ENCODE results near the gene LY6G6F. TPM values are rescaled to one million over a fixed set of nuclear protein-coding genes. Genes with fewer than 3 reads are reported as not detected.
A peak's percentile ranks its signal among the peaks of the same experiment; 100 is the strongest.

Gene LY6G6F
- total and polyA plus RNA-seq, 4 donors, result not detected

DNA sequence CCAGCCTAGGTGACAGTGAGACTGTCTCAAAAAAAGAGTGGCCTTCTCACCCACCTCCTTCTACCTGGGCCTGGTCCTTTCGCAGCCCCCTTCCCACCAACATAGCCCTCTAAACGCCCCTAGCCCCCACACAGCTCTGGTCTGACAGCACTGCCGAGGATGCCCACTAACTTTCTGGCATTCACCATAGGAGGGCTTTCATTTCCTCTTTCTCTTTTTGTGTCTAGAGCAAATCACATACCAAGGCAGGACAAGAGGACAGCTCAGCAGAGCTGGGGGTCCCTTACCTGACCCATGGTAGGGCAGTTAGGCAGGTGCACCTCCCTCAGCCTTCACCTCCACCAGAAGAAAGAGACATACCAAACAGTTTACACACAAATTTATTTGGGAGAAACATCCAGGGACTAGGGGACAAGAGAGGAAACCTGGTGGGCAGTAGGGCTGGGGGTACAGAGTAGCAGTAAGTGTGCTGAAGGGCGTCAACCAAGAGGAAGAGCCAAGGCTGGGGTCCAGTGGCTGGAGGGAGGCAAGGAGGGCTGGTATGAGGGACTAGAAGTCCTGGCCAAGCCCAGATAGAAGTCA lies 30.3 kb upstream of the LY6G6F start:
- ATAC-seq (ENCODE audit: low FRiP score) (no peak), DNase-seq (no peak)
- H3K36me3 ChIP-seq (ENCODE audit: control insufficient read depth in 1 of 2, insufficient read depth in 2 of 2, low read length in 1 of 2), result peaks cover 0 to 1% of the 10 kb centered on the region in 2 donors
- H3K4me3 ChIP-seq (ENCODE audit: low read length in 2 of 2), result no peak overlapping the region
- intact Hi-C loops (cut with DNase I), result no loop called here
- H3K27me3 ChIP-seq (ENCODE audit: control insufficient read depth in 1 of 2, insufficient read depth in 2 of 2, low read length in 1 of 2), result no peaks in the 10 kb centered on the region
- H3K4me1 ChIP-seq (ENCODE audit: control insufficient read depth in 1 of 2, insufficient read depth in 2 of 2, low read length in 2 of 2), result no peaks in the 10 kb centered on the region
- no peak overlapping the region for H3K27ac ChIP-seq (ENCODE audit: low read depth in 1 of 2, low read length in 2 of 2)
- no peaks in the 10 kb centered on the region for H3K9me3 ChIP-seq (ENCODE audit: control insufficient read depth, low read length)
- WGBS, 2 donors, result 72 to 79% methylated on average over 4 of the region's 4 CpGs

DNA sequence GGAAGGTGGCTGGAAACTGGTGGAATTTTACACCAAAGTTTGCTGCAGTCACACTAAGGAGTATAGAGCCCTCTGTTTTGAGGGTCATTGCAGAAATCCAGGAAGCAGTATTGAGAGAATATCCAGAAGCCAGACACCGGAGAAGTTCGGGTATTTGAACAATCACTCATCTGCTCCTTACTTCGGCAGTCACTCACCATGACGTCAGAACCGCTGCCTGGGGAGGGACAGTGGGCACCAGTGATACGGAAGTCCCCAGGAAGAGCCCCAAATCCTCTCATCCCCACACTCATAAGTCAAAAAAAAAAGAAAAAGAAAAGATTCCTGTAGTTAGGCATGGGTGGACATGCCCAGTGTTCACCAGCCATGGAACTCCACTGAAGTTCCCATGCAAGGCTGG lies 29.8 kb upstream of the LY6G6F start:
- WGBS, 2 donors, result 52 to 60% methylated on average over 6 of the region's 6 CpGs
- DNase-seq (no peak), ATAC-seq (ENCODE audit: low FRiP score) (no peak)
- Histone ChIP-seq H3K27ac (ENCODE audit: low read depth in 1 of 2, low read length in 2 of 2) (no peak overlapping the region), H3K36me3 (ENCODE audit: control insufficient read depth in 1 of 2, insufficient read depth in 2 of 2, low read length in 1 of 2) (peaks cover 0 to 1% of the 10 kb centered on the region in 2 donors), H3K27me3 (ENCODE audit: control insufficient read depth in 1 of 2, insufficient read depth in 2 of 2, low read length in 1 of 2) (no peaks in the 10 kb centered on the region), H3K4me1 (ENCODE audit: control insufficient read depth in 1 of 2, insufficient read depth in 2 of 2, low read length in 2 of 2) (no peaks in the 10 kb centered on the region), H3K9me3 (ENCODE audit: control insufficient read depth, low read length) (no peaks in the 10 kb centered on the region), H3K4me3 (ENCODE audit: low read length in 2 of 2) (no peak overlapping the region)
- intact Hi-C loops (cut with DNase I), result no loop called here

DNA sequence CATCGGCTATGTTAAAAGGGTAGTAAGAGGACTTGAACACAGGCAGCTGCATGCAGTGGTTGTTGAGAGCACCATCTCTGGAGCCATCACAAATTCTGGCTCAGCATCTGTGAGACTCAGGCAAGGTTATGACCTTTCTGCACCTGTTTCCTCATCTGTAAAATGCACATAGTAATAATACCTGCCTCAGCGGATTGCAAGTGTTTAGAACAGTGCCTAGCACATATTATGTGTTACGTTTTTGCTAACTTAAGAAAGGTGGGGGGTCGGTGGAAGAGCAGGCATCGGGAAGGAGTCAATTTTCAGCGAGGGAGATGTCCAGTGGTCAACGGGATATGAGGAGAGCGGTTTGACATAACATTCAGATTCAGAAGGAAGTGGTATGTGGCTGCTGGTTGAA lies 28.7 kb upstream of the LY6G6F start:
- Histone ChIP-seq H3K27me3 (ENCODE audit: control insufficient read depth in 1 of 2, insufficient read depth in 2 of 2, low read length in 1 of 2) (no peaks in the 10 kb centered on the region), H3K9me3 (ENCODE audit: control insufficient read depth, low read length) (no peaks in the 10 kb centered on the region), H3K27ac (ENCODE audit: low read depth in 1 of 2, low read length in 2 of 2) (no peak overlapping the region), H3K4me3 (ENCODE audit: low read length in 2 of 2) (no peak overlapping the region), H3K4me1 (ENCODE audit: control insufficient read depth in 1 of 2, insufficient read depth in 2 of 2, low read length in 2 of 2) (no peaks in the 10 kb centered on the region), H3K36me3 (ENCODE audit: control insufficient read depth in 1 of 2, insufficient read depth in 2 of 2, low read length in 1 of 2) (no peaks in the 10 kb centered on the region)
- ATAC-seq (ENCODE audit: low FRiP score) (no peak), DNase-seq (no peak)
- intact Hi-C loops (cut with DNase I), result no loop called here
- WGBS, 2 donors, result 73 to 76% methylated on average over 8 of the region's 8 CpGs

DNA sequence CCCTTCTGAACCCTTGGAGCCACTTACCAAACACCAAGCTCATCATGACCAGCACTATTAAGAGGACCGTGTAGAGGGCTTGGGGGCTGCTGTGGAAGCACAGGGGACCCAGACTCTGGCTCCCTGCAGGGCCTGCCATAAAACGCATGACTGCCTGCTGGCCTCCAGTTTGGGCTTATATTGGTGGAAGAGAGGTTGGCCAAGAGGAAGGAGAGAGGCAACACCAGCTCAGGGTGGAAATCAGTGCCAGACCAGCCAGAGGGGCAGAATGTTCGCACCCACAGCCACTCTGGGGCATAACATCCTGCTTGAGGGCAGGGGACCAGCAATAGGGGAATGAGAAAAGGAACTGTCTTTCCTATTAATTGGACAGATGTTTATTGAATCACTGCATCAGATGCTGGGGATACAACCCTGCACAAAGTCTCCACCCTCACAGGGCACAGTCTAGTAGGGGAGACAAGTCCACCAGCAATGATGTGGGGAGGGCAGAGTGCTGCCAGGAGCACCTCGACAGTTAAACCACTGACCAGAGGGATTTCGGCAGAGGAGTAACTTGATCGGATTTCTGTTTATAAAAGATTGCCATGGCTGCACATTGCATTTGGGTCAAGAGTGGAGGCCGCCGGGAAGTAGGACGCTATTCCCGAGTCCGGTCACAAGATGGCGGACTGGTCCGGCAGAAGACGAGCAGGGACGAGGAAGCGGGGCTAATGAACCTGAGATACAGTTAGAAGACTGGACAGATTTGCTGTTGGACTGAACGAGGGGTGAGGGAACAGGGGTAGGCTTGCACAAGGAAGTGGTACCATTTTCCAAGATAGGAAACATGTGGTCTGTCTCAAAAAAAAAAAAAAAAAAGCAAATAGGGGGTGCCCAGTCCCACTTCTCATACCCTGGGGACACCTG lies 26.2 kb upstream of the LY6G6F start, which contains the start of gene LY6G5C:
TSS of gene LY6G5C (minus strand) at position 842 of the 909 bp plus-strand sequence. CDS start at position 148, 694 bp downstream.
- H3K27ac ChIP-seq (ENCODE audit: low read depth in 1 of 2, low read length in 2 of 2), result no peak within 1 kb of the TSS
- intact Hi-C loops (cut with DNase I), result loop anchor here (2.0 to 10.0 kb wide), 7 partner anchors 48 to 272 kb away; partner anchors contain the start of genes DDAH2 (in 1 of the 2), EHMT2 (in 1 of the 2) and NEU1 (in 1 of the 2)
- no peaks in the 10 kb centered on the region for H3K4me1 ChIP-seq (ENCODE audit: control insufficient read depth in 1 of 2, insufficient read depth in 2 of 2, low read length in 2 of 2)
- DNase-seq (peak; percentile 90 to 93), ATAC-seq (ENCODE audit: low FRiP score) (peak; percentile 94)
- WGBS, 2 donors, result 11 to 12% methylated on average over 17 of the region's 17 CpGs
- no peaks in the 10 kb centered on the region for H3K9me3 ChIP-seq (ENCODE audit: control insufficient read depth, low read length)
- no peaks in the 10 kb centered on the region for H3K36me3 ChIP-seq (ENCODE audit: control insufficient read depth in 1 of 2, insufficient read depth in 2 of 2, low read length in 1 of 2)
- no peaks in the 10 kb centered on the region for H3K27me3 ChIP-seq (ENCODE audit: control insufficient read depth in 1 of 2, insufficient read depth in 2 of 2, low read length in 1 of 2)
- H3K4me3 ChIP-seq (ENCODE audit: low read length in 2 of 2), result peak within 1 kb of the TSS in 1 of 2 donors; percentile 56

DNA sequence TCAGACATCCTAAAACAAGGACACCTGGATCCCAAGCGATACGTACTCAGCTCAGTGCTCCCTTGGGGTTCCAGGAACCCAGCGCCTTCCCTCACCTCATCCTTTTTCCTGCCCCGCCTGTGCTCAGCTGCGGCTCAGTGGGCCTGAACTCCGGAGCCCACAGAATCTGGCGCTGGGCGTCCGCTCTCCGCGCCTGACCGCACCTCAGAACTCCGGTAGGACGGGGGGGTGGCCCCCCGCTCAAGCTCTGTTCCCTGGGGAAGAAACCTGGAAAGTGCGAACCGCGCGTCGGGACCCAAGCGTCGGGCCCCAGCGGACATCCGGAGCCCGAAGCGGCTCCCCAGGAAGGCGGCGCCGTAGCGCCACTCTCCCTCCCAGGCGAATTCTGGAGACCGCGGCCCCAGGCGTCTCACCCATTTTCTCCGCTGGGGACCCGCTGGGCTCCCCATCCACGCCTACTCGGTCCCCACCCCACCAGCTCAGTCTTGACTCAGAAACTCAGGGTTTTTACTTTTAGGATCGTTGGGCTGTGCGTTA lies 25.5 kb upstream of the LY6G6F start:
- no peak overlapping the region for H3K27ac ChIP-seq (ENCODE audit: low read depth in 1 of 2, low read length in 2 of 2)
- DNase-seq, result peak; percentile 68 to 85
- 1% methylated on average over 40 of the region's 40 CpGs for WGBS, 2 donors

DNA sequence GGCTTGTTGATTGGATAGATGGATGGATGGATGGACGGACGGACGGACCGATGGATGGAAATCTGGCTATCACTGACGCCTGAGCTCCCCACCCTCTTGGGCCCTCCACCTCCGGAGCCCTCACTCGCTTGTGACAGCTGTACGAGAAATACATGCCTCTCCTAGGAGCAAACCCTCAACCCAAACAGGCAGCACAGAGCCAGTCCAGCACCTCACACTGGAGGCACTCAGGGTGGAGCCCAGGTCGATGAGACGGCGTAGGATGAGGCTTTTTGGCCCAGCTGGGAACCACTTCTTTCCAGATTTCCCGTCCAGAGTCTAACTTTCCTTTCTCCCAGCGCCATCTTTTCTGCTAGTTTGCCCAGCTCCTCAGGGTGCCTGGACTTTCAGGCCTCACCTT lies 23.1 kb upstream of the LY6G6F start:
- Histone ChIP-seq H3K4me3 (ENCODE audit: low read length in 2 of 2) (no peak overlapping the region), H3K27me3 (ENCODE audit: control insufficient read depth in 1 of 2, insufficient read depth in 2 of 2, low read length in 1 of 2) (no peaks in the 10 kb centered on the region), H3K9me3 (ENCODE audit: control insufficient read depth, low read length) (no peaks in the 10 kb centered on the region), H3K36me3 (ENCODE audit: control insufficient read depth in 1 of 2, insufficient read depth in 2 of 2, low read length in 1 of 2) (peaks cover 0 to 3% of the 10 kb centered on the region in 2 donors), H3K27ac (ENCODE audit: low read depth in 1 of 2, low read length in 2 of 2) (no peak overlapping the region), H3K4me1 (ENCODE audit: control insufficient read depth in 1 of 2, insufficient read depth in 2 of 2, low read length in 2 of 2) (no peaks in the 10 kb centered on the region)
- DNase-seq (no peak), ATAC-seq (ENCODE audit: low FRiP score) (no peak)
- intact Hi-C loops (cut with DNase I), result loop anchor here (5.0 to 10.0 kb wide), 5 partner anchors 89 to 269 kb away; partner anchors contain the start of genes EHMT2 (in 1 of the 2) and NEU1 (in 1 of the 2)
- WGBS, 2 donors, result 76 to 80% methylated on average over 13 of the region's 13 CpGs

More for the DNA sequence above, 25.5 kb upstream of the LY6G6F start:
- Histone ChIP-seq H3K9me3 (ENCODE audit: control insufficient read depth, low read length) (no peaks in the 10 kb centered on the region), H3K4me3 (ENCODE audit: low read length in 2 of 2) (peak overlapping the region in 1 of 2 donors; percentile 56), H3K36me3 (ENCODE audit: control insufficient read depth in 1 of 2, insufficient read depth in 2 of 2, low read length in 1 of 2) (peaks cover 0 to under 1% of the 10 kb centered on the region in 2 donors), H3K27me3 (ENCODE audit: control insufficient read depth in 1 of 2, insufficient read depth in 2 of 2, low read length in 1 of 2) (no peaks in the 10 kb centered on the region), H3K4me1 (ENCODE audit: control insufficient read depth in 1 of 2, insufficient read depth in 2 of 2, low read length in 2 of 2) (no peaks in the 10 kb centered on the region)
- ATAC-seq (ENCODE audit: low FRiP score), result peak; percentile 79
- intact Hi-C loops (cut with DNase I), result loop anchor here (2.0 to 10.0 kb wide), 7 partner anchors 48 to 271 kb away; partner anchors contain the start of genes DDAH2 (in 1 of the 2), EHMT2 (in 1 of the 2) and NEU1 (in 1 of the 2)

DNA sequence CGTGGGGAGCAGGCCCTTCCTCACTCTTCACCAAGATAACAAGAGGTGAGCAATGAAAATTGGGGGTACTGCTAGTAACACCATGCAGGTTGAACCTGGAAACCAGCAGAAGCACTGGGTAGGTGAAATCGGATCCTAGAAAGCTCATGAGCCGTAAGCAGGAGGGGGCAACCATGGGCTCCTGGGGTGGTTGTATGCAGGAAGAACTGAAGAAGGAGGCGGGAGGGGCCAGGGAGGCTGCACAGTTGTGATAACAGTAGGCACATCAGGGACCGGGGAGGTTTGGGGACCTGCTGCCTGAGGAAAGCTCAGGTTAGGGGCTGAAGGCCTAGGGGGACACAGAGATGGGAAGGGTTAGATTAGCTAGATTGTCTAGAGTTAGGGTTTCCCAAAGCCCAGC lies 20.2 kb upstream of the LY6G6F start:
- Histone ChIP-seq H3K9me3 (ENCODE audit: control insufficient read depth, low read length) (no peaks in the 10 kb centered on the region), H3K27ac (ENCODE audit: low read depth in 1 of 2, low read length in 2 of 2) (no peak overlapping the region), H3K4me1 (ENCODE audit: control insufficient read depth in 1 of 2, insufficient read depth in 2 of 2, low read length in 2 of 2) (no peaks in the 10 kb centered on the region), H3K4me3 (ENCODE audit: low read length in 2 of 2) (no peak overlapping the region), H3K27me3 (ENCODE audit: control insufficient read depth in 1 of 2, insufficient read depth in 2 of 2, low read length in 1 of 2) (no peaks in the 10 kb centered on the region), H3K36me3 (ENCODE audit: control insufficient read depth in 1 of 2, insufficient read depth in 2 of 2, low read length in 1 of 2) (peaks cover 0 to 3% of the 10 kb centered on the region in 2 donors)
- WGBS, 2 donors, result 79 to 80% methylated on average over 5 of the region's 5 CpGs
- intact Hi-C loops (cut with DNase I), result loop anchor here (10.0 kb wide), 2 partner anchors 148 to 178 kb away; partner anchors contain the start of gene NEU1 (in 1 of the 2)
- ATAC-seq (ENCODE audit: low FRiP score) (no peak), DNase-seq (no peak)

DNA sequence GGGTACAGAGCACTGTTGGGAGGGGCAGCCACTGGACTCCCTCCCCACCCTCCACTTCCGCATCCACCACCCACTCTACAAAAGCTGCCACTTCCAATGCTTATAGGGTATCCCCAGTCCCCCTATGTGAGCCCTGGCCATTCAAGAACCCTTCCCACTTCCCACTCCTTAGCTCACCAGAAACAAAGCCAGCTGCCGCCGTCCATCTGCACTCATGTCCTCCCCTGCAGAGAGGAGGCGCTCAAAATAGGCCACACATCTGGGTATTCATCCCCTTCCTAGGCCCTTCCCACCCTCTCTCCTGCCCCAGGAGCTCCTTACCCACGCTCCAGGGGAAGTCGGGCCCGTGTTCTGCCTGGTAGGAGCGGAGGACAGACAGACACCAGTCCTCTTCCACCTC lies 19.3 kb upstream of the LY6G6F start:
- peaks cover 0 to 6% of the 10 kb centered on the region in 2 donors for H3K36me3 ChIP-seq (ENCODE audit: control insufficient read depth in 1 of 2, insufficient read depth in 2 of 2, low read length in 1 of 2)
- no peak for ATAC-seq (ENCODE audit: low FRiP score)
- no peaks in the 10 kb centered on the region for H3K27me3 ChIP-seq (ENCODE audit: control insufficient read depth in 1 of 2, insufficient read depth in 2 of 2, low read length in 1 of 2)
- intact Hi-C loops (cut with DNase I), result loop anchor here (10.0 kb wide), 2 partner anchors 147 to 177 kb away; partner anchors contain the start of gene NEU1 (in 1 of the 2)
- no peaks in the 10 kb centered on the region for H3K4me1 ChIP-seq (ENCODE audit: control insufficient read depth in 1 of 2, insufficient read depth in 2 of 2, low read length in 2 of 2)
- no peak overlapping the region for H3K4me3 ChIP-seq (ENCODE audit: low read length in 2 of 2)
- no peak overlapping the region for H3K27ac ChIP-seq (ENCODE audit: low read depth in 1 of 2, low read length in 2 of 2)
- no peak for DNase-seq
- WGBS, 2 donors, result 84 to 87% methylated on average over 8 of the region's 8 CpGs
- no peaks in the 10 kb centered on the region for H3K9me3 ChIP-seq (ENCODE audit: control insufficient read depth, low read length)
